ENCODE data around the gene C2orf81.
"Not testable (repeated sequence)": the region's sequence is repeated elsewhere in the genome, so short reads cannot be mapped to it uniquely, and the experiment has no call there.

C2orf81 gene

GRCh38 chr2:74421221-74421870 is at the start of gene C2orf81, which contains the start of gene WDR54:
Gene C2orf81 (minus strand): TSS chr2:74421619. CDS start chr2:74421560, 59 bp downstream.
Gene WDR54 (plus strand): TSS chr2:74421730. CDS start chr2:74422154, 424 bp downstream.
- DNase-seq = peak; percentile 93

- DNase-seq = not testable (repeated sequence)
These were observed 49.3 kb upstream of the C2orf81 start for GRCh38 chr2:74470742-74471141.

GRCh38 chr2:74464406-74464805 is 43.0 kb upstream of the C2orf81 start:
- no peak for DNase-seq

- no peak for DNase-seq
These were observed 41.3 kb upstream of the C2orf81 start for GRCh38 chr2:74462786-74463105.

- DNase-seq = no peak
These were observed 40.8 kb upstream of the C2orf81 start for GRCh38 chr2:74462054-74462785.

- no peak for DNase-seq
These were observed 40.0 kb upstream of the C2orf81 start for GRCh38 chr2:74461187-74462053.

- not testable (repeated sequence) for DNase-seq
These were observed 38.8 kb upstream of the C2orf81 start for GRCh38 chr2:74460187-74460586.

- not testable (repeated sequence) for DNase-seq
These were observed 38.2 kb upstream of the C2orf81 start for GRCh38 chr2:74459503-74460118.

- no peak for DNase-seq
These were observed 37.5 kb upstream of the C2orf81 start for GRCh38 chr2:74458938-74459363.

GRCh38 chr2:74458132-74458937 is 36.9 kb upstream of the C2orf81 start, which contains the start of gene WBP1:
Gene WBP1 (plus strand): TSS chr2:74458438. CDS start chr2:74458603, 165 bp downstream.
- peak; percentile 99 for DNase-seq

GRCh38 chr2:74457549-74458131 is 36.2 kb upstream of the C2orf81 start:
- DNase-seq = peak; percentile 66

- DNase-seq = no peak
These were observed 35.7 kb upstream of the C2orf81 start for GRCh38 chr2:74457129-74457548.

GRCh38 chr2:74454654-74455511 is 33.5 kb upstream of the C2orf81 start, which contains the start of gene INO80B:
Gene INO80B (plus strand): TSS chr2:74455087. CDS start chr2:74455117, 30 bp downstream.
- DNase-seq = peak; percentile 96

- DNase-seq = no peak
These were observed 29.3 kb upstream of the C2orf81 start for GRCh38 chr2:74450570-74451190.

GRCh38 chr2:74448771-74449170 is 27.4 kb upstream of the C2orf81 start:
- DNase-seq = no peak

GRCh38 chr2:74447230-74447999 is 26.0 kb upstream of the C2orf81 start:
- DNase-seq = no peak

- DNase-seq = no peak
These were observed 23.3 kb upstream of the C2orf81 start for GRCh38 chr2:74444498-74445318.

Measured in NCI-H1436 (cell line).